Pancreas (tissue), 10 donors: ENCODE results near the gene WDR7. TPM values are rescaled to one million over a fixed set of nuclear protein-coding genes. Genes with fewer than 3 reads are reported as not detected.

Experiments used
- ATAC-seq, 4 donors: fragments of 200-7000 bp; cut with Tn5 transposase; one replicate each; pipeline versions ENCODE4 v1.8.0 to v1.9.1; 2020; ENCODE audit warnings: mild to moderate bottlenecking in 4 of 4, moderate library complexity in 4 of 4
- DNase-seq, 6 donors: peaks; one replicate each; pipeline ENCODE4 v3.0.0-alpha.2; 2020
- FAIRE-seq: peaks from 2 replicates; lab custom pipeline; 2012; peaks lifted over from hg19 to GRCh38; lab: Jason Lieb, UNC
- H3K27ac ChIP-seq, 4 donors: fragments of 200-600 bp; sonication (generic); 1 replicate in 3 of 4; 2 replicates in 1 of 4; pipeline versions ENCODE4 v1.5.0 to v1.8.0; 2020
- H3K27me3 ChIP-seq, 4 donors: fragments of 200-600 bp; one replicate each; pipeline ENCODE4 v1.8.0; 2021
- H3K36me3 ChIP-seq, 3 donors: fragments of 200-600 bp; sonication (generic) in 1 of 3; one replicate each; pipeline versions ENCODE4 v1.5.0 to v1.8.0; 2020 to 2021
- H3K4me1 ChIP-seq, 3 donors: fragments of 200-600 bp; one replicate each; pipeline ENCODE4 v1.8.0; 2021
- H3K4me3 ChIP-seq, 4 donors: fragments of 200-600 bp; sonication (generic) in 2 of 4; one replicate each; pipeline versions ENCODE4 v1.5.0 to v1.8.0; 2020 to 2021
- H3K9me3 ChIP-seq, 4 donors: fragments of 200-600 bp; one replicate each; pipeline ENCODE4 v1.8.0; 2021
- WGBS, 2 donors: extraction: QIAGEN DNeasy Blood & Tissue Kit; methylation state at CpG; one replicate each; pipeline ENCODE4 v1.1.7; 2013; 5-methylcytosine and 5-hydroxymethylcytosine counted together
- intact Hi-C, 3 donors: fragments of 100-400 bp; cut with DNase I; formaldehyde crosslinking; loops; one replicate each; pipeline versions ENCODE4 v1.11.1 to v1.14.2; 2022
- polyA plus RNA-seq, 2 donors: library from polyadenylated mRNA; stranded (reverse); fragments of 200-250 nt; gene quantifications; one replicate each; pipeline ENCODE4 v1.2.3, GENCODE V29; 2013
- total RNA-seq, 6 donors: library from RNA; stranded (reverse); fragmentation: NEBNext Ultra II Directional in 4 of 6; extraction: Animal tissue kit (Norgen Biotek cat#: 25700) in 4 of 6; gene quantifications; one replicate each; pipeline versions ENCODE4 v1.2.1 to v1.2.4, GENCODE V29; 2021 to 2023
- TF ChIP-seq, protein P1 (sequence below), 4 donors: fragments of 200-600 bp; sonication (generic) in 3 of 4; IDR thresholded peaks; one replicate each; pipeline versions ENCODE4 v1.5.0 to v1.8.0; 2021; ENCODE audit warnings: antibody characterized with exemption in 4 of 4
- donor health status: healthy with polysubstance abuse.
- donor health status: DM: no; HTN: no; CAD: no; lungs with moderate emphysema.
- donor health status: DM: no; HTN: no; CAD: no.
- donor health status: control.
- donor health status: control.
- donor health status: Bipolar disorder and iron deficiency.
- donor health status: DM: yes; HTN: yes; CAD: no.
- donor health status: DM: no; HTN: no; CAD: no.
- donor health status: DM: no; HTN: no; CAD: no.
- donor health status: DM: yes; HTN: yes; CAD: no.

Gene WDR7
- total and polyA plus RNA-seq, 8 donors = 2.5 to 14.4 (median 10.3) TPM

DNA sequence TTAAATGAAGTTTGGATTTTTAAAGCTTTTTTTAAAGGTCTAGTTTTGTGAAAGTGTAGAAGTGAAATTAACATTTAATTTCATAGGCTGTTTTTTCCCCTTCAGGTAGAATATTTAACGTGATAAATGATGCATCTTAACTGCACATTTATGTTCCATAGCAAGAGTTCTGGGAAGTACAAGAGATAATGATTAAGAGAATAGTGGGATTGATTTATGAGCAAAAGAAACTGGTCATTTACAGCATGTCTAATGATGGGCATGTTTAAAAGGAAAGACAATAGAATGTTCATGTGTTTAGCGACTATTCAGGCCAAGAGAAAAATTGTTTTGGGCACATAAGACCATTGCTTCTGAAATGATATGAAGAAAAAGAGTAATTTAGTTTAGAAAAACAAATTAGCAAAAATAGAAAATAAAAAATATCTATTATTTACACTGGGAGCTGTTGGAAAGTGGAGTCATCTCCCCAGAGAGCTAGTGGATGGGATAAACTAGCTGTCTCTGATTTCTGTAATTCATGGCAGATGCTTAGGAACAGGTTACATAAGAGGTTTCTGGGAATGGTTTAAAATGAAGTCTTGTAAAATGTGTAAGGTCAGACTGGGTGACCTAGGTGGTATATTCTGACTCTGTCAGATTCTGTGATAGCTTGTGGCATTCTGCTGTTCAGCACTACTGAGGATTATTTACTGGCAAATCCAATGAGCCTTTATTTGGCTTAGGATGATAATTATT is 60.7 kb downstream of the WDR7 start:
- WGBS, 2 donors = 95 to 99% methylated on average over 2 of the region's 2 CpGs
- TF ChIP-seq, protein P1, sequence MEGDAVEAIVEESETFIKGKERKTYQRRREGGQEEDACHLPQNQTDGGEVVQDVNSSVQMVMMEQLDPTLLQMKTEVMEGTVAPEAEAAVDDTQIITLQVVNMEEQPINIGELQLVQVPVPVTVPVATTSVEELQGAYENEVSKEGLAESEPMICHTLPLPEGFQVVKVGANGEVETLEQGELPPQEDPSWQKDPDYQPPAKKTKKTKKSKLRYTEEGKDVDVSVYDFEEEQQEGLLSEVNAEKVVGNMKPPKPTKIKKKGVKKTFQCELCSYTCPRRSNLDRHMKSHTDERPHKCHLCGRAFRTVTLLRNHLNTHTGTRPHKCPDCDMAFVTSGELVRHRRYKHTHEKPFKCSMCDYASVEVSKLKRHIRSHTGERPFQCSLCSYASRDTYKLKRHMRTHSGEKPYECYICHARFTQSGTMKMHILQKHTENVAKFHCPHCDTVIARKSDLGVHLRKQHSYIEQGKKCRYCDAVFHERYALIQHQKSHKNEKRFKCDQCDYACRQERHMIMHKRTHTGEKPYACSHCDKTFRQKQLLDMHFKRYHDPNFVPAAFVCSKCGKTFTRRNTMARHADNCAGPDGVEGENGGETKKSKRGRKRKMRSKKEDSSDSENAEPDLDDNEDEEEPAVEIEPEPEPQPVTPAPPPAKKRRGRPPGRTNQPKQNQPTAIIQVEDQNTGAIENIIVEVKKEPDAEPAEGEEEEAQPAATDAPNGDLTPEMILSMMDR (IDR thresholded peaks at IDR 0.05) = no peak
- no peak overlapping the region for H3K4me3 ChIP-seq
- intact Hi-C loops = no loop called here
- no peak overlapping the region for H3K27ac ChIP-seq
- FAIRE-seq (no peak), DNase-seq (no peak), ATAC-seq (no peak)
- H3K9me3 ChIP-seq = no peaks in the 10 kb centered on the region
- no peaks in the 10 kb centered on the region for H3K4me1 ChIP-seq
- H3K36me3 ChIP-seq = no peaks in the 10 kb centered on the region
- no peaks in the 10 kb centered on the region for H3K27me3 ChIP-seq

DNA sequence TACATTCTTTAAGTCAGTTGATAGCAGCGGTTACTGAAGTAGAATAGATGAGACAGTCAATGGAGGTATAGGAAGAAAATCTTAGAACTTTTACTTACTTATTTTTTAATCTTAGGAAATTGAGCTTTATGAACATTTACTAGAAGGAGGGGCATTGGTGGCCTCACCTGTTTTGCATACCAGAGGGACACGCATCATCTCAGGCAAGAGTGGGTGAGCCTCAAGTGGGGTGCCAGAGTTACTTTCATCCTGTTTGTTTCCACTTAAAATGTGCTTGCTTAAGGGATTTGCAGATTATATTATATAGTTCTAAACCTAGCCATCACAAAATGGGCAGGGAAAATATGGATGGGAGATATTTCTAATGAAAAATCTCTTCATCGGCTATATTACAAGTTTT is 61.6 kb downstream of the WDR7 start:
- Histone ChIP-seq H3K4me1 (no peaks in the 10 kb centered on the region), H3K36me3 (no peaks in the 10 kb centered on the region), H3K4me3 (no peak overlapping the region), H3K27ac (no peak overlapping the region), H3K9me3 (no peaks in the 10 kb centered on the region), H3K27me3 (no peaks in the 10 kb centered on the region)
- no peak for FAIRE-seq
- intact Hi-C loops = no loop called here
- TF ChIP-seq, protein P1 (IDR thresholded peaks at IDR 0.05) = no peak
- DNase-seq = no peak
- WGBS, 2 donors = 96% methylated on average over 3 of the region's 3 CpGs
- no peak for ATAC-seq

DNA sequence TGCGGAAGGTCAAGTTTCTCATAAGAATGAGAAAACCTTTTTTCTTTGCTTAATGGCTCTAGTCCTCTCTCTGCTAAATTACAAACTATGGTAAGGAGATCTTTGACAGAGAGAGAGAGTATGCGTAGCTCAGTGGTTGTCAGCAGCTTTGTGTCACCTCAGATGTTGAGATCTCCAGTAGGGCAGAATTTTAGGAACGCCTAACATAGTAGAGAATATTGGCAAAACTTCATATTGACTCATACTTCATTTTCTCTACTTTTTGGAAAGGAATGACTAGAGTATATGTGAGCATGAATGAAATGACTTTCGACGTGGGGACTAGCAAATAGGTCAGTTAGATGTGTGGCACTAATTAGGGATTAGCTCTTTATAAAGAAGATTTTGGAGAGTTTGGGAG is 64.0 kb downstream of the WDR7 start:
- no peaks in the 10 kb centered on the region for H3K4me1 ChIP-seq
- H3K27me3 ChIP-seq = no peaks in the 10 kb centered on the region
- intact Hi-C loops = no loop called here
- H3K36me3 ChIP-seq = no peaks in the 10 kb centered on the region
- no peak overlapping the region for H3K4me3 ChIP-seq
- 94 to 95% methylated on average over 5 of the region's 5 CpGs for WGBS, 2 donors
- DNase-seq (no peak), FAIRE-seq (no peak), ATAC-seq (no peak)
- TF ChIP-seq, protein P1 (IDR thresholded peaks at IDR 0.05) = no peak
- H3K27ac ChIP-seq = no peak overlapping the region
- H3K9me3 ChIP-seq = no peaks in the 10 kb centered on the region

DNA sequence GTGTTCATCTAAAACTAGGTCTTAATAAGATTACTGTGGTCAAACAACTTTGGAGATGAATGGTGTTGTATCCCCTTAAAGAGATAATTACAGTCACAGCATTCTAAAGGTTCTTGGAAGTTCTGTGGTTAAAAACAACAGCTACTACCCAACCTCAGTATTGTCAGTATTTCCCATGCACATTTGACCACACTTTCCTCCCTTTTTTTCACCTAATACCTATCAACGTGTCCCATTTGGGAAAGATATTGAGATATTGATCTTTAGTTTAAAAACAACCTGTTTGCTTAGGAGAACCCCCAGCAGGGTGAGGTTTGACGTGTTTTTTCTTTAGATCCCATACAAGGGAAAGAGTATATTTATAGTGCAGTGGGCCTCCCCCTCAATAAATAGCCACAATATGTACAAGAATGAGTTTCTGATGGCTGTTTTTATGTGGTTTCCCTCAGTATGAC is 65.6 kb downstream of the WDR7 start:
- H3K4me3 ChIP-seq = no peak overlapping the region
- H3K9me3 ChIP-seq = no peaks in the 10 kb centered on the region
- intact Hi-C loops = no loop called here
- no peaks in the 10 kb centered on the region for H3K36me3 ChIP-seq
- FAIRE-seq (no peak), ATAC-seq (no peak), DNase-seq (no peak)
- TF ChIP-seq, protein P1 (IDR thresholded peaks at IDR 0.05) = no peak
- H3K27ac ChIP-seq = no peak overlapping the region
- no peaks in the 10 kb centered on the region for H3K4me1 ChIP-seq
- H3K27me3 ChIP-seq = no peaks in the 10 kb centered on the region
- 50 to 53% methylated on average over 2 of the region's 2 CpGs for WGBS, 2 donors

DNA sequence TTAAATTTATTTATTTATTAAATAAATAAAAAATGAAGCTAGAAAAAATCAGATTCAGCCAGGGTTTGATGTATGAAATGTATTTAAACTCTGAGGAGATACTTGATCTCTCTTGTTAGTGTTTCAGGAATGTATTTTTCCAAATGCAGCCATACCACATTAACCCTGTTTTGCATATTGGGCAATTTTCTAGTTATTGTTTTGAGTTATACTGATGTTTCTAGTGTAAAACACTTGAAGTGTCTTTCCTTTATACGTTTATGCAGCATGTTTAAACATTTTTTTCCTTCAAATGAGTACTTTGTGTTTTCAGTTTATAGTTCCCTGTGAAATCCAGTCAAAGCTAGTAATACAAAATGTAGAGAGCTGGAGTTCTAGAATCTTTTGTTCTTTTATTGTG is 69.9 kb downstream of the WDR7 start:
- Histone ChIP-seq H3K4me3 (no peak overlapping the region), H3K4me1 (no peaks in the 10 kb centered on the region), H3K27ac (no peak overlapping the region), H3K27me3 (no peaks in the 10 kb centered on the region), H3K9me3 (no peaks in the 10 kb centered on the region), H3K36me3 (no peaks in the 10 kb centered on the region)
- TF ChIP-seq, protein P1 (IDR thresholded peaks at IDR 0.05) = no peak
- ATAC-seq = no peak
- intact Hi-C loops = no loop called here
- no peak for DNase-seq
- 83 to 86% methylated on average over 1 of the region's 1 CpG for WGBS, 2 donors
- FAIRE-seq = no peak
